GM19099 (cell line): ENCODE measurements around the gene ACTR1A.

Experiments
- POLR2A ChIP-seq: IDR thresholded peaks from 3 replicates; pipeline ENCODE4 v1.6.1; 2011; ENCODE audit warnings: low read depth; ENCODE audit not compliant: insufficient read length; ENCODE audit errors: extremely low read depth

ACTR1A gene

DNA sequence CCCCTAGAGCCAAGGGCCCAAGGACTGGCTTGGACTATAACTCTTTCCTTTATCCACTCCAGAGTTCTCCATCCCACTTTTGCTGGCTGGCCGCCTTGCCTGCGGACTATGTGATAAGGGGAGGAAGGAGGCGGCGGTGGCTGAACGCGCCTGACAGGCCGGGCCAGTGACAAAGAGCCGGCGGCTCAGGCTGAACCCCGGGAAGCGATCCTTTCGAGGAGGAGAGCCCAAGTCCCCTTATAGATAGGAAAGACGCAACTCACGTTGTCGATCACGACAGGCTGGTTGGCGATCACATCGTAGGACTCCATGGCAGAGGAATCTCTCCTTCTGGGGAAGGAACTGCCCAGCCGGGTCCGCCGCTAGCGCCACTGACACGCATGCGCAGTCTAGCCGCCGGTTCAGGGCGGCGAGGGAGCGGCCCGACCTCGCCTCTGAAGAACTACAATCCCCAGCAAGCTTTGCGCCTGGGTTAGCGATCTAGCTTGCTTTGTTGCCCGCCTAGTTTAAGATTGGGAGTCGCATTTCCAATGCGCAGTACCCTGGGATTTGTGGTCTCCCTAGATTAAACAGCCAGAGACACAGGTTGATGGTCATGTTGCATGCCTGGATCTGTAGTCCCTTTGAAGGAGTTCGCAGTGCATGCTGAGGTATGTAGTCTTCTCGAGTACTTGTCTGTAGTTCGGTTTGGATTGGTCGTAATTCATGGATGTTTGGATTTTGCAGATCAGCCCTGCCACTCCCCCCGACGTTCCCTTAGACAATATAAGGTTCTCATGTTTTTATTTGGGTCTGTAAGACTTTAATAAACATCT is at the start of gene ACTR1A:
ACTR1A (minus strand) TSS at position 376 of the 815 bp plus-strand sequence; CDS start at position 311, 65 bp downstream.
- TF ChIP-seq POLR2A = peak; percentile 58

DNA sequence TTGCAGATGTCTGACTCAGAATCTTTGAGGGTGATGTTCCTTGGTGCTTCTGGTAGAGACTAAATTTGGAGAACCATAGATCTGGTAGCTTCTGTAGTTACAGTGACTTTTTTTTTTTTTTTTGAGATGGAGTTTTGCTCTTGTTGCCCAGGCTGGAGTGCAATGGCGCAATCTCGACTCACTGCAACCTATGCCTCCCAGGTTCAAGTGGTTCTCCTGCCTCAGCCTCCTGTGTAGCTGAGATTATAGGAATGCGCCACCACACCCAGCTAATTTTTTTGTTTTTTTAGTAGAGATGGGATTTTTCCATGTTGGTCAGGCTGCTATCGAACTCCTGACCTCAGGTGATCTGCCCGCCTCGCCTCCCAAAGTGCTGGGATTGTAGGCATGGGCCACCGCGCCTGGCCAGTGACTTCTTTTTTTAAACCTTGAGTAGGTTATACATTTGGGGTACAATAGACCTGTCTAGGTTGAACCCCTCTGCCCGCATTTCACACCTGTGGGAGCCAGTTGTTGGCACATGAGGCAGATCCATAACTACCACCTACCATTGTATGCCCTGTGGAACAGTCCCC is 48.2 kb upstream of the ACTR1A start:
- no peak for TF ChIP-seq POLR2A

DNA sequence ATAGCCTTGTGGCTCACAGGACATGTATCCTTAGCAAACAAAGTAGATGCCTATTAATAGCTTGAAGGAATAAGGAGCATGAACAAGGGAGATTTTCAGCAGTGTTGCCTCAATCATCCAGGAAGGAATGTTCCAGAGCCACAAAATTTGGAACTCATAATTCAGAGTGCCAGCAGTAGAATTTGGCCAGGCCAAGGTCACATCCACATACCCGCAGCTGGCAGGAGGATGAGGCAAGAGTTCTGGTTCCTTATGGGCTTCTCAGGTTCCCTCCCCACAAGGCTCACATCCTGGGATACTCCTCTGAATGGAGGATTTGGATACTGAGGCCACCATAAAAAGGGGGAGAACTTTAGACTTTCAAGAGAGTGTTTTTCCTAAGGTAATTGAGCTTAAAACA is 47.0 kb upstream of the ACTR1A start:
- TF ChIP-seq POLR2A = no peak

DNA sequence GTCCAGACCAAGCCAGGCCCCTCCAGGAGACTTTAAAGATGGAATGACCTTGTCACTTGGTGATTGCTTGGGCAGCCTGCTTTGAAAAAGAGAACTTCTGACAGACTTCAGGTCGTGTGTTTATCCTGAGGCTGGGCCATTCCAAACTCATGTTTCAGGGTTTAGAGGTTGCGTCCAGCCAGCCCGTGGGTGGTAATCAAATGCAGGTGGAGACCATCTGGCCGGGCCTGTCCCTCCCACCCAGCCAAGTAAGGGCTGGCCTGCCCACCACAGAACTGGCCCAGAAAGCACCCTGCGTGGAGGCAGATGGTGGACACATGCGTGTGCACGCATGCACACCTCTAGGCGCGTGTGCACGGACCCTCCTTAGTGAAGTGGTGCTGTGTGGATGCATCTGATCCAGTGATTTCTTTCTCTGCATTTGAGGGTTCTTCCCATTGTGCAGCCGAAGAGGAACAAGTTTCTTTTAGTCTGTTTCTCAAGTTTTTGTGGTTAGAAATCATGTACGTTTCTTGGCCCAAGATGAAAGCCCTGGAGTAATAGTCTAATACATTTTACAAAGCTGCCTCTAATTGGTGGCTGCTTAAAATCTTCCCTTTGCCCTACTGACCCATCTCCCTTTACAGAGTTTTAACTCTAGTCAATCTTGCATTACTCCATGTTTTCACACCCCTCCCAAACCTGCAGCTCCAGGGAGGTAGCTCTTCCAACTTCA is 44.3 kb upstream of the ACTR1A start:
- no peak for TF ChIP-seq POLR2A

DNA sequence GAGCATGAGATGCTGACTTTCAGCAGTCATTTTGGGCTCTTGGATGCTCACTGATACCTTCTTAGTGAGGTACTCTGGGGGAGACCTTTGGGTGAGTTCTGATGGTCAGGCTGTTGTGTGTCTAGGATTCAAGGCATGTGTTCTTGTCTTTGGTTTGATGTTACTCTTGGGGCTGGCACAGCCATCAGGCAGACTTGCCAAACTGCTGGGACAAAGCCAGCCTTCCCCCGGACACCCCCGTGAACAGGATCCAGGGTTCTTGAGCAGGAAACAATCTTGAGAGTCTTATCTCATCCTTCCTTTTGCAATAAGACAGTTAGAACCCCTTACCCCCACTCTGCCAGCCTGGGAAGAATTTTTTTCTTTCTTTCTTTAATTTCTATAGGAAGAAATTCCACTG is 43.5 kb upstream of the ACTR1A start:
- TF ChIP-seq POLR2A = no peak

DNA sequence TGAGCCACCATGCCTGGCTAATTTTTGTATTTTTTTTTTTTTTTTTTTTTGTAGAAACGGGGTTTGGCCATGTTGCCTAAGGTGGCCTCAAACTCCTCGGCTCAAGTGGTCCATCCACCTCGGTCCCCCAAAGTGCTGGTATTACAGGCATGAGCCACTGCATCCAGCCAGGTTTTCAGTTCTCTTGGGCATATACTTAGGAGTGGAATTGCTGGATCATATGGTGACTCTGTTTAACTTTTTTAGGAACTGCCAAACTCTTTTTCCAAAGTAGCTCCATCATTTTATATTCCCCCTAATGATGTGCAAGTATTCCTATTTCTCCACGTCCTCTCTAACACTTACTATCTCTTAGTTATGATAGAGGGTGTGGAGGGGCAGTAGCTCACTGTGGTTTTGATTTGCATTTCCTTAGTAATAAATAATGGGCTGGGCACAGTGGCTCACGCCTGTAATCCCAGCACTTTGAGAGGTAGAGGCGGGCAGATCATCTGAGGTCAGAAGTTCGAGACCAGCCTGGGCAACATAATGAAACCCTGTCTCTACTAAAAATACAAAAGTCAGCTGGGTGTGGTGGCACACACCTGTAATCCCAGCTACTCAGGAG is 42.9 kb upstream of the ACTR1A start:
- TF ChIP-seq POLR2A = no peak

DNA sequence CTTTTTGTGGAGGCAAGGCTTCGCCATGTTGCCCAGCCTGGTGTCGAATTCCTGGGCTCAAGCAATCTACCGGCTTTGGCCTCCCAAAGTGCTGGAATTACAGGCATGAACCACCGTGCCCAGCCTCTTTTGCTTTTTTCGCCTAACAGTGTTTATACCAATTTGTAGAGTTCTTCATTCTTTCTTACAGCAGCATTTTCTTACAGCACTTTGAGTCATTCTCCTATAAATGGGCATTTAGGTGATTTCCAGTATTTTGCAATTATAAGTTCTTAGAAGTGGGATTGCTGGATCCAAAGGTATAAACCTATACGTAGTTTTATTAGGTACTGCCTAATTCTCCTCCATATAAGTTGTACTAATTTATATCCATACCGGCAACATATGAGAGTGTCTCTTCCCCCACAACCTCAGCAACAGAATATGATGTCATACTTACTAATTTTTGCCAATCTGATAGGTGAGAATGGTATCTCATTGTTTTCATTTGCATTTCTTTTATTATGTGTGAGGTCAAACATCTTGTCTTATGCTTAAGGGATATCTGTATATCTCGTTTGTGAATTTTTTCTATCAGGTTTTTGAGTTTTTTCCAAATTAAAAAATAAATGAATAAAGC is 40.4 kb upstream of the ACTR1A start:
- no peak for TF ChIP-seq POLR2A

DNA sequence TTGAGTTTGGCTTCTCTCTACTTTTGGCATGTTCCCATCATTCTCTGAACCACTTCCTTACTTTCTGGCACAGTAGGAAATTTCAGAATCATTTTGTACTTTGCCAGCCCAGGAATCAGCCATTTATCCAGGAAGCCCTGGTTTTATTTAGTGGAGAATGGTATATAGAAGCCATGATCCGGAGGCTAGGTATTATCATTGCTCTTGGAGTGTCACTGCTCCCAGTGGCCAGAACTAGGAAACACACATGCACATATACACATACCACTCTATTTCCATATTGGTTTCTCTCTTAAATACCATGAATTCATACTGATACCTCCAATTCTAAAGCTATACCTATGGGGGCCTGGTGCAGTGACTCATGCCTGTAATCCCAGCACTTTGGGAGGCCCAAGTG is 37.5 kb upstream of the ACTR1A start:
- no peak for TF ChIP-seq POLR2A

DNA sequence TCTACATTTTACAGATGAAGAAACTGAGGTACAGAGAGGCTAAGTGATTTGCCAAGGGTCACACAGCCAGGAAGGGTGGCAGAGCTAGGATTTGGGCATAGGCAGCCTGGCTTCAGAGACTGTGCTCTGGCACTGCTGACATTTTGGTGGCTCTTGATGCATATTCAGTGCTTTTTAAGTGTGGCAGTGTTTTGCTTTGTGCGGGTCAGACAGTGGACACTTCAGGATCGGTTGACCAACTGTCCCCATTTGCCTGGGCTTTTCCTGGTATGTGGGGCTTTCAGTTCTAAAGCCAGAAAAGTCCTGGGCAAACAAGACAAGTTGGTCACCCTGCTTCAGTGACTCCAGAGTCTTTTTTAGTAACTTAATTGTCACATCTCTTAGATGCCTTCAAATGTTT is 36.3 kb upstream of the ACTR1A start:
- no peak for TF ChIP-seq POLR2A

DNA sequence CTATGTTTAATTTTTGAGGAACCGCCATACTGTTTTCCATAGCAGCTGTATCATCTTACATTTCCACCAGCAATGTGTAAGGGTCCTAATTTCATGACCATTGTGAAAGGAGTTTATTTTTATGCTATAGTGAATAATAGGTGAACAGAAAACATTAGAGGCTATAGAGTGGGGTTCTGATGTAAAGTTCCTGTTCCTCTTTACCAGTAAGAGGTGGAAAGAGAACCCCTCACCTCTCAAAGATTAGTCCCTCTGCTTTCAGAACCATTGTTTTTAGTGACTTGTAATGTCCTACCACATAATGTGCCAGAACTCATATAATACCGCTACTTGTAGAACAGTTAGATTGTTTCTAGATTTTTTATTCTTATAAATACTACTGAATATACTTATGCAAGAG is 35.4 kb upstream of the ACTR1A start:
- no peak for TF ChIP-seq POLR2A

DNA sequence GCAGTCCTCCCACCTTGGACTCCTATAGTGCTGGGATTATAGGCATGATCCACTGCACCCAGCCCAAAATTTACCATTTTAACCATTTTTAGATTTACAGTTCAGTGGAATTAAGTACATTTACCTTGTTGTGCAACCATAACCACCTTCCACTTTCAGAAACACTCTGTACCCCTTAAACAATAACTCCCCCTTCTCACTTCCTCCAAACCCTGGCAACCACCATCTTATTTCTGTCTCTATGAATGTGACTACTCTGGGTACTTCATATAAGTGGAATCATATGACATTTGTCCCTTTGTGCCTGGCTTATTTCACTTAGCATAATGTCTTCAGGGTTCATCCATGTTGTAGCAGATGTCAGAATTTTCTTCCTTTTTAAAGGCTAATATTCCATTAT is 34.9 kb upstream of the ACTR1A start:
- TF ChIP-seq POLR2A = no peak

DNA sequence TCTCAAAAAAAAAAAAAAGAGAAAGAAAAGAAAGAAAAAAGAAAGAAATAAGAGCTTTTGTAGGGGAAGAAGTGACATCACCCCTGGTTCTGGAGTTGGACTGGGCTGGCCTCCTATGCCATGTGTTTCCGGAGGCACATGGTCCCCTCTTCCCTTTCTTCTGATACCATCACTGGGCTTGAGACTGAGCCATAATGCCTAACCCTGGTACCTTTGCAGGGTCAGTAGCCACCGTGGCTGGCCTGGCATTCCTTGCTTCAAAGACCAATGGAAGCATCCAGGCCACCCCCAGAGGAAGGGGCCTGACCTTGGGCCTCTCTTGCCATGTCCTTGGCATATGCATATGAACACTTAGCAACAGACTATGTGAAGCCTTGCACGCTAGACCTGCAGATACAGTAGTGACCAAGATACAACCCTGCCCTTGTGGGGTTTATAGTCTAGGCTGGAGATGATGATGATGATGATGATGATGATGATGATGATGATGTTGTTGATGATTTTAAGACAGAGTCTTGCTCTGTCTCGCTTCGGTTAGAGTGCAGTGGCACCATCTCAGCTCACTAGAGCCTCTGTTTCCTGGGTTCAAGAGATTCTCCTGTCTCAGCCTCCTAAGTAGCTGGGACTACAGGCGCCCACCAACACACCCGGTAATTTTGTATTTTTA is 33.1 kb upstream of the ACTR1A start:
- no peak for TF ChIP-seq POLR2A

DNA sequence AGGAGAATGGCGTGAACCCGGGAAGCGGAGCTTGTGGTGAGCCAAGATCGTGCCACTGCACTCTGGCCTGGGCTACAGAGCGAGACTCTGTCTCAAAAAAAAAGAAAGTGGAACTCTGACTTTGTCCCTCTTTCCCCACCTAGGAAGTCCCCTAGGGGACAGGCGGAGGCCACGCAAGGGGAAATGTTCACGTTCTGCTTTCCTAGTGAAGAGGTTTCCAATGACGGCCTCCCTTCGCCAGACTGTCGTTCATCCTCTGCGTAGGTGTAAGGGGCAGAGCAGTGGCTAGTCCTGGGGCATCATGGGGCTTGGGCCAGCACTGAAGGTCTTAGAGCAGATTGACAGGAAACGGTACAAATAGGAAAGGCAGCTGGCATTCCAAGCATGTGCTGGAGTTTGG is 31.8 kb upstream of the ACTR1A start:
- no peak for TF ChIP-seq POLR2A

DNA sequence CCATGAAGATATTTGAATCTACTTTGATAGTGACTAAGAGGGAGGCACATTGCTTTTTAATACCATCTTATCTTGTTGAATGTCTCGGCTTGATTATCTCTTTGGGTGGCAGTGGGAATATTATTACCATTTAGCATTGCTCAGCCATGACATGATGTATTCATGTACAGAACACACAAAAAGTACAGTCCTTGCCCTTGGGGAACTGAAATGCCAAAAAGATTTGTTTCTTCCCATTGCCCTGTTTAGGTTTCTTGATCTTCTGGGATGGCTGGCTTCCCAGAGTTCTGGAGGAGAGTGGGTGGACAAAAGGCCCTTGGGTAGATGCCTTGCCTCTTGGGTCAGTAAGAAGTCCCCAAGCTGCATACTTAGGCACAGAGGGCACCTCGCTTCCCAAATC is 25.0 kb upstream of the ACTR1A start:
- TF ChIP-seq POLR2A = no peak

DNA sequence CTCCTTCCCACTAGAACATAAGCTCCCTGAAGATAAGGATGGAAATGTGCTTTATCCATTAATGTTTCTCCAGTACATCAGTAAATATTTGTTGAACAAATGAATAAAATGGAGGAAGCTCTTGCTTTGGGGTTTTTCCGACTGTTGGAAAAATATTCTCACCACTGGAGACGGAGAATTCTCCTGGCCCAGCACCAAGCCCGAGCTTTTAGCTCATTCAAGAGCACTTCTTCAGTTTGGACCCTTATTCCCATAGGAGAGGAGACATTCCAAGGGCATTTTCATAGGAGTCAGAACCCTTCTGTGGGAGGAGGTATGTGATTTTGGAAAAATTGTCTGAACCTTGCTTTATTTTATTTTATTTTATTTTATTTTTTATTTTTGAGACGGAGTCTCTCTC is 22.2 kb upstream of the ACTR1A start:
- no peak for TF ChIP-seq POLR2A

DNA sequence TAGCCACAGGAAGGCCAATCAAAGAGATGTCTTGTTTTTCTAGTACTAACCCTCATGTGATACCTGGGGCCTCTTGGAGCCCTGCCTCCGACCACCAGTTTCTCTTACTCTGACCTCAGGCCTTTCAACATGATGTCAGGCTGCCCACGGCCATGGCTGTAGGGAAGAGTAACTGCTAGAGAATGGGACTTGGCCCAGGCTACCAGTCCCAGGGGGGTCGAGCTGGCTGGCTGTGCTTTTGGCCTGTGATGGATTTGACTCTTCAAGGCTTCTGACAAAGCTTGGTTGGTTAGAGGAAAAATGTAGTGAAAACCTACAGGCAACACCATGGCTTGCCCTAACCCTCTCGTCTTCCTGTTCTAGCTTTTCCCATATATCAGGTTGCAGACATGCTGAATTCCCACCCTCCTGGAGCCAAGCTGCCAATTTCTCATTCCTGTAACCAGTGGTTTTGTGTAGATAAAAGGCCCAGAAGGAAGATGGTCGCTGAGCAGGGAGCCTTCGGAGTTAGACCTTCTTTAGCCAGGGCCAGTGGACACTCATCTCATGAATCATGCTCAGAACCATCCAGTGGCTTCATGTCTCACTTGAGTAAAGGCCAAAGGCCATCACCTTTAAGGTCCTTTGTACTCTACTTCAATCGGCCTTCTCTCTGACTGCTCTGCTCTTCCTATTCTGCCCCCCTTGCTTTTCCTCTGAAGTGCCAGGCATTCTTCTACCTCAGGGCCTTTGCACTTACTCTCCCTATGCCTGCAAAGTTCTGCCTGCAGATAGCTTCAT is 20.9 kb upstream of the ACTR1A start:
- no peak for TF ChIP-seq POLR2A
